H9 (cell line): ENCODE measurements around the gene ADAMTS17. TPM values are rescaled to one million over a fixed set of nuclear protein-coding genes. Genes with fewer than 3 reads are reported as not detected.

Experiments used
- DNase-seq: peaks from one replicate; pipeline ENCODE4 v3.0.0-alpha.2; 2017
- H2AFZ ChIP-seq: one replicate; pipeline ENCODE4 v1.6.1; 2013; ENCODE audit warnings: mild to moderate bottlenecking, low read length, control low read depth, moderate library complexity
- H2AK5ac ChIP-seq: 2 replicates; pipeline ENCODE4 v1.6.1; 2013; ENCODE audit warnings: low read length, control low read depth, mixed read lengths; ENCODE audit not compliant: insufficient read length
- H2BK120ac ChIP-seq: one replicate; pipeline ENCODE4 v1.6.1; 2013; ENCODE audit warnings: low read depth, mild to moderate bottlenecking, low read length, control low read depth, inconsistent platforms; ENCODE audit not compliant: poor library complexity, severe bottlenecking
- H2BK12ac ChIP-seq: 2 replicates; pipeline ENCODE4 v1.6.1; 2013; ENCODE audit warnings: low read length, control low read depth, mixed read lengths, low read depth; ENCODE audit not compliant: insufficient read length
- H2BK15ac ChIP-seq: 2 replicates; pipeline ENCODE4 v1.6.1; 2013; ENCODE audit warnings: low read depth, low read length, control low read depth
- H2BK20ac ChIP-seq: one replicate; pipeline ENCODE4 v1.6.1; 2013; ENCODE audit warnings: low read depth, mild to moderate bottlenecking, low read length, control low read depth, inconsistent platforms; ENCODE audit not compliant: poor library complexity, severe bottlenecking
- H2BK5ac ChIP-seq: 2 replicates; pipeline ENCODE4 v1.6.1; 2013; ENCODE audit warnings: low read length, control low read depth, mixed read lengths; ENCODE audit not compliant: insufficient read length
- H3K14ac ChIP-seq: 2 replicates; pipeline ENCODE4 v1.6.1; 2013; ENCODE audit warnings: low read length, control low read depth; ENCODE audit not compliant: insufficient read depth
- H3K18ac ChIP-seq: 2 replicates; pipeline ENCODE4 v1.6.1; 2013; ENCODE audit warnings: low read depth, mild to moderate bottlenecking, mixed read lengths, low read length, control low read depth; ENCODE audit not compliant: insufficient read length
- H3K23ac ChIP-seq: 2 replicates; pipeline ENCODE4 v1.6.1; 2013; ENCODE audit warnings: low read length, control low read depth, mixed read lengths, low read depth; ENCODE audit not compliant: insufficient read length
- H3K23me2 ChIP-seq: 2 replicates; pipeline ENCODE4 v1.6.1; 2013; ENCODE audit warnings: low read depth, mild to moderate bottlenecking, mixed read lengths, low read length, control low read depth; ENCODE audit not compliant: insufficient read length, poor library complexity, severe bottlenecking
- H3K27ac ChIP-seq: 2 replicates; pipeline ENCODE4 v1.5.1; 2013; ENCODE audit warnings: low read length, control low read depth, mixed read lengths, low read depth; ENCODE audit not compliant: insufficient read length
- H3K27me3 ChIP-seq: 2 replicates; pipeline ENCODE4 v1.6.1; 2013; ENCODE audit warnings: low read length, control low read depth, inconsistent platforms; ENCODE audit not compliant: insufficient read depth
- H3K4ac ChIP-seq: 2 replicates; pipeline ENCODE4 v1.6.1; 2013; ENCODE audit warnings: low read depth, mild to moderate bottlenecking, control low read depth, inconsistent platforms, low read length, moderate library complexity
- H3K4me1 ChIP-seq: 2 replicates; pipeline ENCODE4 v1.6.1; 2013; ENCODE audit warnings: low read length, control low read depth, inconsistent platforms; ENCODE audit not compliant: insufficient read depth
- H3K4me2 ChIP-seq: 2 replicates; pipeline ENCODE4 v1.6.1; 2013; ENCODE audit warnings: low read length, control low read depth, mixed read lengths; ENCODE audit not compliant: insufficient read length, insufficient read depth
- H3K56ac ChIP-seq: 2 replicates; pipeline ENCODE4 v1.6.1; 2013; ENCODE audit warnings: low read depth, mild to moderate bottlenecking, mixed read lengths, low read length, control low read depth; ENCODE audit not compliant: insufficient read length
- H3K79me1 ChIP-seq: 2 replicates; pipeline ENCODE4 v1.6.1; 2013; ENCODE audit warnings: low read depth, mild to moderate bottlenecking, moderate library complexity, low read length, control low read depth, inconsistent platforms; ENCODE audit not compliant: insufficient read depth, poor library complexity, severe bottlenecking
- H3K79me2 ChIP-seq: 2 replicates; pipeline ENCODE4 v1.6.1; 2013; ENCODE audit warnings: low read length, control low read depth, inconsistent platforms; ENCODE audit not compliant: insufficient read depth
- H3K9ac ChIP-seq: 2 replicates; pipeline ENCODE4 v1.6.1; 2013; ENCODE audit warnings: low read length, control low read depth, mixed read lengths; ENCODE audit not compliant: insufficient read length; ENCODE audit errors: extremely low read depth
- H3K9me3 ChIP-seq: one replicate; pipeline ENCODE4 v1.6.1; 2013; ENCODE audit warnings: low read depth, low read length, inconsistent platforms; ENCODE audit not compliant: control insufficient read depth
- H3T11ph ChIP-seq: one replicate; pipeline ENCODE4 v1.6.1; 2013; ENCODE audit warnings: mild to moderate bottlenecking, low read length, control low read depth, inconsistent platforms
- H4K20me1 ChIP-seq: one replicate; pipeline ENCODE4 v1.6.1; 2013; ENCODE audit not compliant: control insufficient read depth, insufficient read length, insufficient read depth
- H4K5ac ChIP-seq: 2 replicates; pipeline ENCODE4 v1.6.1; 2013; ENCODE audit warnings: low read depth, mild to moderate bottlenecking, mixed read lengths, low read length, control low read depth; ENCODE audit not compliant: insufficient read length
- H4K8ac ChIP-seq: replicated peaks from 2 replicates; pipeline ENCODE4 v1.6.1; 2013; ENCODE audit warnings: low read length, control low read depth, mixed read lengths, low read depth; ENCODE audit not compliant: insufficient read length
- H4K91ac ChIP-seq: 2 replicates; pipeline ENCODE4 v1.6.1; 2013; ENCODE audit warnings: low read depth, mild to moderate bottlenecking, moderate library complexity, mixed read lengths, low read length, control low read depth; ENCODE audit not compliant: insufficient read length
- H3K27ac Mint-ChIP-seq, 3 experiments: 2 replicates in 2 of 3; 3 replicates in 1 of 3; pipeline ENCODE4 v1.8.0; 2020 to 2021; ENCODE audit warnings: mixed read lengths in 3 of 3, mild to moderate bottlenecking in 1 of 3, moderate library complexity in 1 of 3
- H3K27me3 Mint-ChIP-seq: 2 replicates; pipeline ENCODE4 v1.8.0; 2021; ENCODE audit warnings: low read depth, mild to moderate bottlenecking, moderate library complexity, mixed read lengths
- H3K36me3 Mint-ChIP-seq, 3 experiments: 2 replicates in 2 of 3; 3 replicates in 1 of 3; pipeline ENCODE4 v1.8.0; 2020 to 2021; ENCODE audit warnings: low read depth in 3 of 3, mixed read lengths in 3 of 3; ENCODE audit not compliant: insufficient read depth in 1 of 3
- H3K4me1 Mint-ChIP-seq, 2 experiments: 2 replicates each; pipeline ENCODE4 v1.8.0; 2020; ENCODE audit warnings: mixed read lengths in 2 of 2
- H3K4me3 Mint-ChIP-seq, 2 experiments: 2 replicates in 1 of 2; 3 replicates in 1 of 2; pipeline ENCODE4 v1.8.0; 2020 to 2021; ENCODE audit warnings: mild to moderate bottlenecking in 2 of 2, mixed read lengths in 2 of 2, moderate library complexity in 1 of 2
- H3K9me3 Mint-ChIP-seq, 2 experiments: 2 replicates in 1 of 2; 3 replicates in 1 of 2; pipeline ENCODE4 v1.8.0; 2020; ENCODE audit warnings: mild to moderate bottlenecking in 2 of 2, mixed read lengths in 2 of 2, moderate library complexity in 1 of 2
- CTCF ChIP-seq: fragments of 200-600 bp; sonication (generic); conservative IDR thresholded peaks from 3 replicates; pipeline ENCODE4 v1.8.0; 2021; ENCODE audit warnings: antibody characterized with exemption, mild to moderate bottlenecking
- WGBS: extraction: QIAGEN DNeasy Blood & Tissue Kit; methylation state at CpG from one replicate; pipeline ENCODE4 v1.1.7; 2013; ENCODE audit warnings: missing lambda C conversion rate, low lambda C conversion rate, mixed read lengths; ENCODE audit not compliant: insufficient read length; ENCODE audit errors: extremely low coverage; 5-methylcytosine and 5-hydroxymethylcytosine counted together
- total RNA-seq: library from RNA; stranded (reverse); gene quantifications from 2 replicates; pipeline ENCODE4 v1.2.1, GENCODE V29; 2021

The ADAMTS17 gene
- total RNA-seq, 1 experiment from 2014 or later = 2.9 TPM

- no peak for TF ChIP-seq CTCF
- H3K4me2 ChIP-seq = no peak overlapping the region
- H3K4me1 ChIP-seq = no peaks in the 10 kb centered on the region
- no peak overlapping the region for H4K91ac ChIP-seq
- no peak overlapping the region for H3K27ac Mint-ChIP-seq
- H2BK20ac ChIP-seq = no peak overlapping the region
- no peak overlapping the region for H4K5ac ChIP-seq
- H2BK120ac ChIP-seq = no peak overlapping the region
- no peak overlapping the region for H3K4me3 Mint-ChIP-seq
- H3K27ac ChIP-seq = no peak overlapping the region
- no peak overlapping the region for H3T11ph ChIP-seq
- H2AFZ ChIP-seq = no peak overlapping the region
- no peaks in the 10 kb centered on the region for H4K20me1 ChIP-seq
- no peak overlapping the region for H4K8ac ChIP-seq
- no peak overlapping the region for H3K56ac ChIP-seq
- H3K23me2 ChIP-seq = no peaks in the 10 kb centered on the region
- H2BK15ac ChIP-seq = no peak overlapping the region
- H3K18ac ChIP-seq = no peak overlapping the region
- no peaks in the 10 kb centered on the region for H3K36me3 Mint-ChIP-seq
- no peak overlapping the region for H3K23ac ChIP-seq
- no peak overlapping the region for H3K4ac ChIP-seq
- no peak overlapping the region for H2BK5ac ChIP-seq
- no peak overlapping the region for H3K14ac ChIP-seq
- no peaks in the 10 kb centered on the region for H3K27me3 Mint-ChIP-seq
- H2AK5ac ChIP-seq = no peak overlapping the region
- H3K9me3 Mint-ChIP-seq = peaks cover 0 to 4% of the 10 kb centered on the region in 2 experiments; a peak in 3 of 5 replicates
- H3K4me1 Mint-ChIP-seq = no peaks in the 10 kb centered on the region
- no CpG with 5 or more reads among the region's 6 CpGs for WGBS
- no peak for DNase-seq
- no peaks in the 10 kb centered on the region for H3K79me1 ChIP-seq
- no peaks in the 10 kb centered on the region for H3K79me2 ChIP-seq
- no peaks in the 10 kb centered on the region for H3K9me3 ChIP-seq
- no peak overlapping the region for H3K9ac ChIP-seq
- H3K27me3 ChIP-seq = no peaks in the 10 kb centered on the region
- no peak overlapping the region for H2BK12ac ChIP-seq
Observed at GRCh38 chr15:100041127-100041828, 300.5 kb downstream of the ADAMTS17 start.
